Naive thymus-derived CD4-positive, alpha-beta T cell (primary cell): Measurements from ENCODE around the gene ZNF750. TPM values are rescaled to one million over a fixed set of nuclear protein-coding genes. Genes with fewer than 3 reads are reported as not detected.

Experiments used
- ATAC-seq: fragments of 150-1000 bp; cut with Tn5 transposase; 2 replicates; pipeline ENCODE4 v1.10.0; 2021; ENCODE audit warnings: mild to moderate bottlenecking, moderate library complexity
- CTCF ChIA-PET: fragments of 350-600 bp; sonication (Branson Sonifier 250); formaldehyde crosslinking; loops from one replicate; lab custom pipeline; 2021; ENCODE audit warnings: antibody characterized with exemption; lab: Charles Lee
- POLR2A ChIA-PET: fragments of 350-600 bp; sonication (Branson Sonifier 250); formaldehyde crosslinking; loops from one replicate; lab custom pipeline; 2021; ENCODE audit warnings: antibody characterized with exemption, inconsistent platforms; lab: Charles Lee
- DNase-seq, 9 donors: peaks; one replicate each; pipeline versions ENCODE4 v3.0.0 to v3.0.0-alpha.2; 2020 to 2022; ENCODE audit warnings: mixed read lengths in 1 of 9
- H3K27ac ChIP-seq: one replicate; pipeline ENCODE4 v1.7.0; 2013; ENCODE audit warnings: mild to moderate bottlenecking, low read depth, low read length, moderate library complexity
- H3K27me3 ChIP-seq, 2 donors: one replicate each; pipeline ENCODE4 v1.7.0; 2013; ENCODE audit warnings: low read length in 2 of 2, mild to moderate bottlenecking in 2 of 2, moderate library complexity in 2 of 2; ENCODE audit not compliant: control insufficient read depth in 2 of 2, insufficient read depth in 2 of 2
- H3K36me3 ChIP-seq, 3 experiments: 1 replicate in 2 of 3; 2 replicates in 1 of 3; pipeline ENCODE4 v1.7.0; 2013; ENCODE audit warnings: low read length in 3 of 3, mild to moderate bottlenecking in 3 of 3, moderate library complexity in 1 of 3; ENCODE audit not compliant: insufficient read depth in 3 of 3, control insufficient read depth in 2 of 3
- H3K4me1 ChIP-seq, 2 donors: one replicate each; pipeline ENCODE4 v1.7.0; 2013; ENCODE audit warnings: low read length in 2 of 2, mild to moderate bottlenecking in 2 of 2, moderate library complexity in 1 of 2; ENCODE audit not compliant: control insufficient read depth in 2 of 2, insufficient read depth in 2 of 2
- H3K4me3 ChIP-seq: 2 replicates; pipeline ENCODE4 v1.7.0; 2013; ENCODE audit warnings: mild to moderate bottlenecking, low read length
- H3K9me3 ChIP-seq, 3 experiments: 1 replicate in 2 of 3; 2 replicates in 1 of 3; pipeline ENCODE4 v1.7.0; 2013; ENCODE audit warnings: low read length in 3 of 3; ENCODE audit not compliant: control insufficient read depth in 2 of 3
- H3K27ac Mint-ChIP-seq, 9 donors: one replicate each; pipeline ENCODE4 v1.8.0; 2020 to 2022; ENCODE audit warnings: mixed read lengths in 9 of 9, mild to moderate bottlenecking in 8 of 9, moderate library complexity in 5 of 9, inconsistent platforms in 2 of 9
- H3K27me3 Mint-ChIP-seq, 5 donors: one replicate each; pipeline ENCODE4 v1.8.0; 2021 to 2022; ENCODE audit warnings: mixed read lengths in 5 of 5, mild to moderate bottlenecking in 1 of 5
- H3K36me3 Mint-ChIP-seq, 5 donors: one replicate each; pipeline ENCODE4 v1.8.0; 2020 to 2022; ENCODE audit warnings: mixed read lengths in 5 of 5, mild to moderate bottlenecking in 3 of 5, inconsistent platforms in 1 of 5
- H3K4me1 Mint-ChIP-seq, 7 donors: one replicate each; pipeline ENCODE4 v1.8.0; 2020 to 2022; ENCODE audit warnings: mixed read lengths in 7 of 7, mild to moderate bottlenecking in 3 of 7, inconsistent platforms in 1 of 7
- H3K4me3 Mint-ChIP-seq, 10 donors: one replicate each; pipeline ENCODE4 v1.8.0; 2020 to 2022; ENCODE audit warnings: mild to moderate bottlenecking in 10 of 10, mixed read lengths in 10 of 10, moderate library complexity in 6 of 10, inconsistent platforms in 2 of 10
- H3K9me3 Mint-ChIP-seq, 11 donors: one replicate each; pipeline ENCODE4 v1.8.0; 2020 to 2022; ENCODE audit warnings: mixed read lengths in 11 of 11, mild to moderate bottlenecking in 4 of 11, inconsistent platforms in 1 of 11, moderate library complexity in 1 of 11
- intact Hi-C, 2 donors: fragments of 100-400 bp; cut with micrococcal nuclease; formaldehyde crosslinking; loops; one replicate each; pipeline ENCODE4 v1.15.1; 2023
- polyA plus RNA-seq, 2 donors: library from polyadenylated mRNA; unstranded; fragments of 300-500 nt; fragmentation: Illumina TruSeq; gene quantifications; one replicate each; pipeline ENCODE4 v1.2.3, GENCODE V29; 2021
- total RNA-seq, 6 experiments: library from RNA in 5 of 6; stranded (reverse) in 5 of 6; gene quantifications; 1 replicate in 5 of 6; 2 replicates in 1 of 6; pipeline ENCODE4 v1.2.3 and lab custom pipeline; 2021 to 2026

Gene ZNF750
- total and polyA plus RNA-seq, 7 experiments from 2014 or later = 0.13 TPM; not detected in 6

- intact Hi-C loops = loop anchor here in 1 of 2 donors (5.0 kb wide), 3 partner anchors 36 to 189 kb away; no protein-coding TSS in a partner anchor
- ChIA-PET CTCF (interaction anchor here (1.0 to 2.5 kb wide), 4 partner anchors 8 to 147 kb away, joined by 3 to 14 read pairs (median 5); partner anchors contain the start of gene FN3KRP), POLR2A (interaction anchor here (0.7 to 5.8 kb wide), 9 partner anchors 10 to 405 kb away, joined by 3 to 84 read pairs (median 4); partner anchors contain the start of gene NARF)
- no peaks in the 10 kb centered on the region for H3K9me3 ChIP-seq
- no peaks in the 10 kb centered on the region for H3K36me3 ChIP-seq
- H3K4me3 Mint-ChIP-seq = peak overlapping the region in 8 of 10 donors; percentile 17 to 88 (median 40)
- H3K27ac Mint-ChIP-seq = peak overlapping the region; percentile 63 to 98 (median 89)
- no peaks in the 10 kb centered on the region for H3K27me3 Mint-ChIP-seq
- ATAC-seq (no peak), DNase-seq (no peak)
- H3K36me3 Mint-ChIP-seq = peaks cover 0 to 14% (median 0%) of the 10 kb centered on the region in 5 donors
- H3K27me3 ChIP-seq = no peaks in the 10 kb centered on the region
- no peak overlapping the region for H3K4me3 ChIP-seq
- H3K4me1 Mint-ChIP-seq = peaks cover 40 to 80% (median 75%) of the 10 kb centered on the region in 7 donors
- H3K9me3 Mint-ChIP-seq = no peaks in the 10 kb centered on the region
- H3K4me1 ChIP-seq = peaks cover 62 to 66% of the 10 kb centered on the region in 2 donors
- peak overlapping the region; percentile 72 for H3K27ac ChIP-seq
Observed at GRCh38 chr17:82862737-82863382, 23.0 kb upstream of the ZNF750 start.

- Mint-ChIP-seq H3K27me3 (no peaks in the 10 kb centered on the region), H3K4me3 (peak overlapping the region in 6 of 10 donors; percentile 17 to 88 (median 46)), H3K27ac (peak overlapping the region; percentile 63 to 98 (median 78)), H3K36me3 (peaks cover 0 to 14% (median 2%) of the 10 kb centered on the region in 5 donors), H3K9me3 (no peaks in the 10 kb centered on the region), H3K4me1 (peaks cover 39 to 82% (median 77%) of the 10 kb centered on the region in 7 donors)
- DNase-seq (no peak), ATAC-seq (no peak)
- Histone ChIP-seq H3K4me3 (no peak overlapping the region), H3K27ac (no peak overlapping the region), H3K4me1 (peaks cover 62 to 67% of the 10 kb centered on the region in 2 donors), H3K9me3 (no peaks in the 10 kb centered on the region), H3K27me3 (no peaks in the 10 kb centered on the region), H3K36me3 (no peaks in the 10 kb centered on the region)
- intact Hi-C loops = loop anchor here in 1 of 2 donors (5.0 kb wide), 3 partner anchors 35 to 190 kb away; no protein-coding TSS in a partner anchor
- ChIA-PET POLR2A (interaction anchor here (5.8 kb wide), 1 partner anchor 21 kb away, joined by 84 read pairs; no protein-coding TSS in a partner anchor), CTCF (interaction anchor here (1.0 to 2.5 kb wide), 2 partner anchors 23 kb away, joined by 5 to 14 read pairs; no protein-coding TSS in a partner anchor)
Observed at GRCh38 chr17:82862191-82862590, 22.4 kb upstream of the ZNF750 start.

- Histone ChIP-seq H3K4me3 (no peak overlapping the region), H3K9me3 (no peaks in the 10 kb centered on the region), H3K27me3 (no peaks in the 10 kb centered on the region), H3K27ac (no peak overlapping the region), H3K4me1 (peaks cover 60 to 62% of the 10 kb centered on the region in 2 donors), H3K36me3 (no peaks in the 10 kb centered on the region)
- DNase-seq = no peak
- ChIA-PET POLR2A (interaction anchor here (1.5 to 1.9 kb wide), 2 partner anchors 22 to 24 kb away, joined by 4 to 12 read pairs; no protein-coding TSS in a partner anchor), CTCF (interaction anchor here (0.6 to 1.3 kb wide), 4 partner anchors 9 to 41 kb away, joined by 3 to 5 read pairs (median 4); no protein-coding TSS in a partner anchor)
- H3K27me3 Mint-ChIP-seq = no peaks in the 10 kb centered on the region
- peak overlapping the region in 9 of 10 donors; percentile 27 to 91 (median 40) for H3K4me3 Mint-ChIP-seq
- H3K4me1 Mint-ChIP-seq = peaks cover 40 to 83% (median 77%) of the 10 kb centered on the region in 7 donors
- no peak for ATAC-seq
- intact Hi-C loops = loop anchor here in 1 of 2 donors (5.0 kb wide), 3 partner anchors 34 to 191 kb away; no protein-coding TSS in a partner anchor
- peaks cover 0 to 14% (median 5%) of the 10 kb centered on the region in 5 donors for H3K36me3 Mint-ChIP-seq
- H3K27ac Mint-ChIP-seq = peak overlapping the region in 8 of 9 donors; percentile 49 to 98 (median 65)
- no peaks in the 10 kb centered on the region for H3K9me3 Mint-ChIP-seq
Observed at GRCh38 chr17:82861393-82861775, 21.6 kb upstream of the ZNF750 start.

- ChIA-PET CTCF (interaction anchor here (0.6 to 1.3 kb wide), 4 partner anchors 9 to 41 kb away, joined by 3 to 5 read pairs (median 4); no protein-coding TSS in a partner anchor), POLR2A (interaction anchor here (0.7 to 1.9 kb wide), 4 partner anchors 23 to 70 kb away, joined by 3 to 12 read pairs (median 4); no protein-coding TSS in a partner anchor)
- Histone ChIP-seq H3K4me3 (no peak overlapping the region), H3K9me3 (no peaks in the 10 kb centered on the region), H3K4me1 (peaks cover 54 to 59% of the 10 kb centered on the region in 2 donors), H3K27me3 (no peaks in the 10 kb centered on the region), H3K27ac (peak overlapping the region; percentile 74), H3K36me3 (no peaks in the 10 kb centered on the region)
- Mint-ChIP-seq H3K36me3 (peaks cover 0 to 17% (median 8%) of the 10 kb centered on the region in 5 donors), H3K4me3 (peak overlapping the region; percentile 82 to 91 (median 88)), H3K27ac (peak overlapping the region in 8 of 9 donors; percentile 90 to 98 (median 96)), H3K27me3 (no peaks in the 10 kb centered on the region), H3K9me3 (no peaks in the 10 kb centered on the region), H3K4me1 (peaks cover 40 to 82% (median 72%) of the 10 kb centered on the region in 7 donors)
- DNase-seq (no peak), ATAC-seq (no peak)
- intact Hi-C loops = loop anchor here in 1 of 2 donors (5.0 kb wide), 3 partner anchors 33 to 192 kb away; no protein-coding TSS in a partner anchor
Observed at GRCh38 chr17:82860606-82861392, 21.0 kb upstream of the ZNF750 start.

DNA sequence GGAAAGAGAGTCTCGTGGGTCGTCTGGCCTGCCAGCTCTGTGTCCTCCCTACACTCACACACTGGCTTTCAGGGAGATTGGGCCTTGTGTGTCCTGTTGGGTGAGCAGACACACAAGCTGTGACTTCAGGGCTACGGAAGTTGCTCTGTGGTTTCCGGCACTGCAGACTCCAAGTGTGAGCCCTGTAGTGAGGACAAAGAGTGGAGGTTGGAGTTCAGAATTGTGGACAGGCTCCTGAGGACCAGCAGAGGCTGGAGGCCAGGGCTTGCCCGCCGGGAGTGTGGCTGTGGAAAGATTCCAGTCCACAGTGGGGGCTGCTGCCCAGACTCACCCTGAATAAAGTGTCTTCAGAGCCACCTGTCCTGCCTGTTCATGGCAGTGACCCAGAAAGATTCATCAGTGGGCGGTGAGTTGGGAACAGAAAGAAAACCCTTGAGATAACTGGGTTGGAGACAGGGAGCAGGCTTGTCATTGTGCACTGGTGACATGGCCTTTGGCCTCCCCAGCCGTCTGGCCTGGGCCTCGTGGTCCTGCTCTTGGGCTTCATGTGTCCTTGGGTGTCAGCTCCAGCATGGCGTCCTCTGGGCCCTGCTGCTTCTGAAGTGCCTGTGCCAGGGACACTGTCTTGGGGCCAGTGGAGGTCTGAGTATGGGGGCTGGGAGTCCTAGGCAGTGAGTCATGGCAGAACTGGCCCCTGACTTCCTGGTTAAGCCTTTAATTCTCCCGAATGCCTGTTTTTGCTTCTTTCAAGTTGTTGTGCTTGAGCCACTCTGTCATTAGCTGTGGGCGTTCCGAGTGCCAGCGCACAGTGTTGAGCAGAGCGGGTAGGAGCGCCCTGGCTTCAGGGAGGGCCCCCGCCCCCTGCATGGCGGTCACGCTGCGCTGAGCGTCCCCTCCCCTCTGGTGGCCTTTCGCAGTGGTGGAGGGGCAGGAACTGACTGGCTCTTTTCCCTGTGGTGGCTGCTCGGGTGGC, 19.9 kb upstream of the ZNF750 start:
- peaks cover 0 to 17% (median 13%) of the 10 kb centered on the region in 5 donors for H3K36me3 Mint-ChIP-seq
- peaks cover 40 to 71% (median 66%) of the 10 kb centered on the region in 7 donors for H3K4me1 Mint-ChIP-seq
- peak in 8 of 9 donors; percentile 41 to 72 (median 52) for DNase-seq
- H3K9me3 Mint-ChIP-seq = no peaks in the 10 kb centered on the region
- Histone ChIP-seq H3K36me3 (peaks cover 0 to 3% (median 0%) of the 10 kb centered on the region in 3 experiments), H3K4me1 (peaks cover 43 to 48% of the 10 kb centered on the region in 2 donors), H3K4me3 (peak overlapping the region; percentile 30), H3K27ac (peak overlapping the region; percentile 74), H3K9me3 (no peaks in the 10 kb centered on the region), H3K27me3 (no peaks in the 10 kb centered on the region)
- peak overlapping the region; percentile 90 to 98 (median 96) for H3K27ac Mint-ChIP-seq
- CTCF ChIA-PET = interaction anchor here (1.0 to 3.1 kb wide), 4 partner anchors 16 to 78 kb away, joined by 3 to 7 read pairs (median 3); no protein-coding TSS in a partner anchor
- no peaks in the 10 kb centered on the region for H3K27me3 Mint-ChIP-seq
- intact Hi-C loops = loop anchor here in 1 of 2 donors (5.0 kb wide), 3 partner anchors 32 to 193 kb away; no protein-coding TSS in a partner anchor
- H3K4me3 Mint-ChIP-seq = peak overlapping the region; percentile 82 to 91 (median 88)
- POLR2A ChIA-PET = interaction anchor here (0.7 to 1.9 kb wide), 8 partner anchors 11 to 128 kb away, joined by 3 to 8 read pairs (median 3); partner anchors contain the start of gene ZNF750
- ATAC-seq = peak; percentile 61
